Subcutaneous abdominal adipose tissue (tissue), 5 donors: ENCODE results near the gene TSPAN14.
A peak's percentile ranks its signal among the peaks of the same experiment; 100 is the strongest.
"Not testable (repeated sequence)": the region's sequence is repeated elsewhere in the genome, so short reads cannot be mapped to it uniquely, and the experiment has no call there.

ENCODE experiments used
- H3K27ac ChIP-seq: one replicate; pipeline ENCODE4 v1.7.0; 2013; ENCODE audit warnings: low read depth, mild to moderate bottlenecking, inconsistent platforms, low read length, moderate library complexity
- H3K27me3 ChIP-seq, 5 donors: one replicate each; pipeline ENCODE4 v1.7.0; 2013; ENCODE audit warnings: low read length in 5 of 5, inconsistent platforms in 1 of 5; ENCODE audit not compliant: control insufficient read depth in 5 of 5, insufficient read depth in 4 of 5
- H3K36me3 ChIP-seq, 5 donors: one replicate each; pipeline ENCODE4 v1.7.0; 2013; ENCODE audit warnings: low read length in 5 of 5; ENCODE audit not compliant: control insufficient read depth in 5 of 5, insufficient read depth in 5 of 5
- H3K4me1 ChIP-seq, 5 donors: one replicate each; pipeline ENCODE4 v1.7.0; 2013; ENCODE audit warnings: low read length in 5 of 5, mild to moderate bottlenecking in 3 of 5, moderate library complexity in 1 of 5; ENCODE audit not compliant: control insufficient read depth in 5 of 5, insufficient read depth in 5 of 5
- H3K4me3 ChIP-seq, 5 donors: one replicate each; pipeline ENCODE4 v1.7.0; 2013; ENCODE audit warnings: low read length in 5 of 5, low read depth in 1 of 5
- H3K9ac ChIP-seq, 5 donors: one replicate each; pipeline ENCODE4 v1.7.0; 2013; ENCODE audit warnings: low read length in 5 of 5, mild to moderate bottlenecking in 4 of 5, moderate library complexity in 3 of 5
- H3K9me3 ChIP-seq, 5 donors: one replicate each; pipeline ENCODE4 v1.7.0; 2013; ENCODE audit warnings: low read length in 5 of 5; ENCODE audit not compliant: control insufficient read depth in 5 of 5
- donor health status: healthy.
- donor health status: healthy.
- donor health status: healthy.
- donor health status: healthy.
- donor health status: healthy.

Gene TSPAN14

GRCh38 chr10:80473692-80474596 lies 19.8 kb downstream of the TSPAN14 start:
- peaks cover 0 to 4% (median 0%) of the 10 kb centered on the region in 5 donors for H3K9me3 ChIP-seq
- H3K9ac ChIP-seq, result peak overlapping the region in 4 of 5 donors; percentile 4 to 63 (median 35)
- H3K4me3 ChIP-seq, result peak overlapping the region in 1 of 5 donors; percentile 5
- peaks cover 18 to 86% (median 83%) of the 10 kb centered on the region in 5 donors for H3K4me1 ChIP-seq
- H3K27ac ChIP-seq, result peak overlapping the region; percentile 98
- no peaks in the 10 kb centered on the region for H3K27me3 ChIP-seq
- H3K36me3 ChIP-seq, result peaks cover 0 to 39% (median 21%) of the 10 kb centered on the region in 5 donors

- Histone ChIP-seq H3K4me1 (peaks cover 18 to 81% (median 77%) of the 10 kb centered on the region in 5 donors), H3K27ac (peak overlapping the region; percentile 98), H3K9me3 (peaks cover 0 to 4% (median 0%) of the 10 kb centered on the region in 5 donors)
Observed at GRCh38 chr10:80474597-80474910, 20.4 kb downstream of the TSPAN14 start.

GRCh38 chr10:80474941-80475340 lies 20.8 kb downstream of the TSPAN14 start:
- no peaks in the 10 kb centered on the region for H3K27me3 ChIP-seq
- H3K4me3 ChIP-seq, result peak overlapping the region in 1 of 5 donors; percentile 5
- H3K36me3 ChIP-seq, result peaks cover 0 to 38% (median 21%) of the 10 kb centered on the region in 5 donors
- H3K4me1 ChIP-seq, result peaks cover 18 to 77% (median 74%) of the 10 kb centered on the region in 5 donors
- H3K9ac ChIP-seq, result peak overlapping the region; percentile 4 to 68 (median 26)
- H3K27ac ChIP-seq, result peak overlapping the region; percentile 98
- H3K9me3 ChIP-seq, result peaks cover 0 to 4% (median 0%) of the 10 kb centered on the region in 5 donors

More at GRCh38 chr10:80474597-80474910, 20.4 kb downstream of the TSPAN14 start:
- peaks cover 0 to 39% (median 21%) of the 10 kb centered on the region in 5 donors for H3K36me3 ChIP-seq
- H3K9ac ChIP-seq, result peak overlapping the region in 4 of 5 donors; percentile 4 to 68 (median 35)
- H3K27me3 ChIP-seq, result no peaks in the 10 kb centered on the region
- H3K4me3 ChIP-seq, result peak overlapping the region in 1 of 5 donors; percentile 5

- H3K27me3 ChIP-seq, H3K9me3 ChIP-seq, H3K4me3 ChIP-seq, H3K9ac ChIP-seq: not testable (repeated sequence)
- Histone ChIP-seq H3K27ac (peak overlapping the region; percentile 98), H3K4me1 (peaks cover 17 to 71% (median 68%) of the 10 kb centered on the region in 5 donors), H3K36me3 (peaks cover 0 to 31% (median 16%) of the 10 kb centered on the region in 5 donors)
Observed at GRCh38 chr10:80475641-80476040, 21.5 kb downstream of the TSPAN14 start.

- Histone ChIP-seq H3K4me1 (peaks cover 14 to 63% (median 60%) of the 10 kb centered on the region in 5 donors), H3K27ac (peak overlapping the region; percentile 98)
Observed at GRCh38 chr10:80476685-80477084, 22.6 kb downstream of the TSPAN14 start.

GRCh38 chr10:80477813-80478212 lies 23.7 kb downstream of the TSPAN14 start:
- Histone ChIP-seq H3K9ac (peak overlapping the region in 2 of 5 donors; percentile 0 to 26), H3K4me1 (peaks cover 9 to 52% (median 52%) of the 10 kb centered on the region in 5 donors), H3K27me3 (no peaks in the 10 kb centered on the region), H3K27ac (peak overlapping the region; percentile 98), H3K4me3 (no peak overlapping the region), H3K9me3 (peaks cover 0 to 4% (median 0%) of the 10 kb centered on the region in 5 donors), H3K36me3 (peaks cover 0 to 16% (median 6%) of the 10 kb centered on the region in 5 donors)

More at GRCh38 chr10:80476685-80477084, 22.6 kb downstream of the TSPAN14 start:
- peaks cover 0 to 21% (median 7%) of the 10 kb centered on the region in 5 donors for H3K36me3 ChIP-seq
- peaks cover 0 to 4% (median 0%) of the 10 kb centered on the region in 5 donors for H3K9me3 ChIP-seq
- peak overlapping the region in 1 of 5 donors; percentile 8 for H3K4me3 ChIP-seq
- peak overlapping the region in 4 of 5 donors; percentile 16 to 60 (median 29) for H3K9ac ChIP-seq
- no peaks in the 10 kb centered on the region for H3K27me3 ChIP-seq

GRCh38 chr10:80480373-80480772 lies 26.3 kb downstream of the TSPAN14 start:
- H3K9me3 ChIP-seq, H3K9ac ChIP-seq, H3K27ac ChIP-seq, H3K4me3 ChIP-seq, H3K27me3 ChIP-seq, H3K36me3 ChIP-seq: not testable (repeated sequence)
- H3K4me1 ChIP-seq, result peaks cover 6 to 50% (median 45%) of the 10 kb centered on the region in 5 donors

- no peaks in the 10 kb centered on the region for H3K27me3 ChIP-seq
- peaks cover 10 to 51% (median 45%) of the 10 kb centered on the region in 5 donors for H3K4me1 ChIP-seq
- no peak overlapping the region for H3K9ac ChIP-seq
- no peak overlapping the region for H3K4me3 ChIP-seq
- peak overlapping the region; percentile 13 for H3K27ac ChIP-seq
- H3K36me3 ChIP-seq, result peaks cover 0 to 9% (median 3%) of the 10 kb centered on the region in 5 donors
- H3K9me3 ChIP-seq, result peaks cover 0 to 4% (median 0%) of the 10 kb centered on the region in 5 donors
Observed at GRCh38 chr10:80480852-80481251, 26.7 kb downstream of the TSPAN14 start.

GRCh38 chr10:80484243-80484642 lies 30.1 kb downstream of the TSPAN14 start:
- H3K27me3 ChIP-seq, result no peaks in the 10 kb centered on the region
- H3K4me3 ChIP-seq, result no peak overlapping the region
- no peaks in the 10 kb centered on the region for H3K9me3 ChIP-seq
- peaks cover 23 to 67% (median 60%) of the 10 kb centered on the region in 5 donors for H3K4me1 ChIP-seq
- no peak overlapping the region for H3K9ac ChIP-seq
- peaks cover 0 to 8% (median 6%) of the 10 kb centered on the region in 5 donors for H3K36me3 ChIP-seq
- peak overlapping the region; percentile 77 for H3K27ac ChIP-seq

GRCh38 chr10:80484676-80485075 lies 30.6 kb downstream of the TSPAN14 start:
- Histone ChIP-seq H3K27ac (peak overlapping the region; percentile 77), H3K9ac (peak overlapping the region in 1 of 5 donors; percentile 3), H3K9me3 (no peaks in the 10 kb centered on the region), H3K4me3 (no peak overlapping the region), H3K27me3 (no peaks in the 10 kb centered on the region), H3K36me3 (peaks cover 0 to 12% (median 10%) of the 10 kb centered on the region in 5 donors), H3K4me1 (peaks cover 23 to 71% (median 64%) of the 10 kb centered on the region in 5 donors)
